Panc1 (cell line): Measurements from ENCODE around the gene MAD1L1. TPM values are rescaled to one million over a fixed set of nuclear protein-coding genes. Genes with fewer than 3 reads are reported as not detected.

Experiments used
- ATAC-seq: fragments of 200-7000 bp; cut with Tn5 transposase; 2 replicates; pipeline ENCODE4 v1.9.1; 2020; ENCODE audit warnings: mild to moderate bottlenecking, moderate library complexity
- BruUV-seq: library from RNA; stranded (reverse); fragments of 400-500 nt; replicated peaks from 2 replicates; lab custom pipeline; 2021; lab: Mats Ljungman, UMichigan
- CTCF ChIA-PET: fragments of 300-600 bp; sonication (Branson Sonifier 250); formaldehyde crosslinking; loops from one replicate; lab custom pipeline; 2022; ENCODE audit warnings: antibody characterized with exemption; lab: Charles Lee
- POLR2A ChIA-PET: fragments of 300-600 bp; sonication (Branson Sonifier 250); formaldehyde crosslinking; loops from one replicate; lab custom pipeline; 2022; ENCODE audit warnings: antibody characterized with exemption; lab: Charles Lee
- DNase-seq: peaks from one replicate; pipeline ENCODE4 v3.0.0-alpha.2; 2010; ENCODE audit warnings: low read depth, low spot score
- H3K27ac ChIP-seq: 2 replicates; pipeline ENCODE4 v1.5.1; 2011; ENCODE audit warnings: mild to moderate bottlenecking, low read length, inconsistent platforms
- H3K27me3 ChIP-seq: fragments of 200-500 bp; sonication (Bioruptor generic); 2 replicates; pipeline ENCODE4 v1.6.0; 2014; ENCODE audit warnings: low read length, inconsistent platforms; ENCODE audit not compliant: control insufficient read depth, insufficient read depth
- H3K36me3 ChIP-seq: fragments of 200-500 bp; sonication (Bioruptor generic); 2 replicates; pipeline ENCODE4 v1.5.1; 2014; ENCODE audit warnings: inconsistent platforms, mild to moderate bottlenecking, low read length, moderate library complexity; ENCODE audit not compliant: control insufficient read depth, insufficient read depth
- H3K4me1 ChIP-seq: 2 replicates; pipeline ENCODE4 v1.5.1; 2011; ENCODE audit warnings: inconsistent platforms, mild to moderate bottlenecking, low read length, moderate library complexity; ENCODE audit not compliant: control insufficient read depth, insufficient read depth
- H3K4me3 ChIP-seq, 2 experiments: 2 replicates each; pipeline ENCODE4 v1.5.1; 2011 to 2012; ENCODE audit warnings: low read depth in 2 of 2, low read length in 2 of 2, mild to moderate bottlenecking in 2 of 2, inconsistent platforms in 1 of 2, moderate library complexity in 1 of 2
- H3K9me3 ChIP-seq: fragments of 200-500 bp; sonication (Bioruptor generic); 2 replicates; pipeline ENCODE4 v1.5.1; 2014; ENCODE audit warnings: low read depth, mild to moderate bottlenecking, inconsistent platforms, low read length, moderate library complexity; ENCODE audit not compliant: control insufficient read depth, insufficient read depth
- POLR2AphosphoS5 ChIP-seq: IDR thresholded peaks from 2 replicates; pipeline ENCODE4 v1.6.1; 2012; ENCODE audit warnings: mild to moderate bottlenecking, low read depth, low read length, moderate library complexity
- SIN3A ChIP-seq: IDR thresholded peaks from 2 replicates; pipeline ENCODE4 v1.6.1; 2012; ENCODE audit warnings: low read depth, mild to moderate bottlenecking, low read length, moderate library complexity, borderline replicate concordance; ENCODE audit not compliant: insufficient read depth
- TCF7L2 ChIP-seq: IDR thresholded peaks from 2 replicates; pipeline ENCODE4 v1.6.1; 2011; ENCODE audit warnings: mild to moderate bottlenecking, low read depth, low read length, inconsistent platforms
- in situ Hi-C: cut with HindIII; loops from 2 replicates; pipeline ENCODE4 v1.10.0; 2016; ENCODE audit warnings: low sequenced_read_pairs, low pct_unique_long_range_greater_than_20kb
- intact Hi-C: fragments of 100-400 bp; cut with micrococcal nuclease; formaldehyde crosslinking; loops from one replicate; pipeline ENCODE4 v1.10.0; 2022; ENCODE audit not compliant: unreplicated experiment
- total RNA-seq: library from RNA; stranded (reverse); gene quantifications from one replicate; pipeline ENCODE4 v1.2.1, GENCODE V29; 2021; ENCODE audit not compliant: unreplicated experiment
- TF ChIP-seq, protein P1 (sequence below): fragments of 450-650 bp; IDR thresholded peaks from 2 replicates; pipeline ENCODE4 v1.5.1; 2017; ENCODE audit warnings: mild to moderate bottlenecking
- TF ChIP-seq, protein P2 (sequence below), 2 experiments: IDR thresholded peaks; 2 replicates each; pipeline ENCODE4 v1.6.1; 2011 to 2012; ENCODE audit warnings: low read depth in 2 of 2, control low read depth in 1 of 2, low read length in 1 of 2, mild to moderate bottlenecking in 1 of 2, moderate library complexity in 1 of 2; ENCODE audit not compliant: insufficient read depth in 1 of 2

The MAD1L1 gene
- total RNA-seq, 1 experiment from 2014 or later = 70.8 TPM

- CTCF ChIA-PET = no interaction called here
- ATAC-seq (no peak), DNase-seq (no peak)
- Histone ChIP-seq H3K27ac (no peak overlapping the region), H3K36me3 (no peaks in the 10 kb centered on the region), H3K27me3 (no peaks in the 10 kb centered on the region), H3K4me1 (no peaks in the 10 kb centered on the region), H3K9me3 (no peaks in the 10 kb centered on the region), H3K4me3 (no peak overlapping the region)
- TF ChIP-seq, protein P1, sequence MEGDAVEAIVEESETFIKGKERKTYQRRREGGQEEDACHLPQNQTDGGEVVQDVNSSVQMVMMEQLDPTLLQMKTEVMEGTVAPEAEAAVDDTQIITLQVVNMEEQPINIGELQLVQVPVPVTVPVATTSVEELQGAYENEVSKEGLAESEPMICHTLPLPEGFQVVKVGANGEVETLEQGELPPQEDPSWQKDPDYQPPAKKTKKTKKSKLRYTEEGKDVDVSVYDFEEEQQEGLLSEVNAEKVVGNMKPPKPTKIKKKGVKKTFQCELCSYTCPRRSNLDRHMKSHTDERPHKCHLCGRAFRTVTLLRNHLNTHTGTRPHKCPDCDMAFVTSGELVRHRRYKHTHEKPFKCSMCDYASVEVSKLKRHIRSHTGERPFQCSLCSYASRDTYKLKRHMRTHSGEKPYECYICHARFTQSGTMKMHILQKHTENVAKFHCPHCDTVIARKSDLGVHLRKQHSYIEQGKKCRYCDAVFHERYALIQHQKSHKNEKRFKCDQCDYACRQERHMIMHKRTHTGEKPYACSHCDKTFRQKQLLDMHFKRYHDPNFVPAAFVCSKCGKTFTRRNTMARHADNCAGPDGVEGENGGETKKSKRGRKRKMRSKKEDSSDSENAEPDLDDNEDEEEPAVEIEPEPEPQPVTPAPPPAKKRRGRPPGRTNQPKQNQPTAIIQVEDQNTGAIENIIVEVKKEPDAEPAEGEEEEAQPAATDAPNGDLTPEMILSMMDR = no peak
- TF ChIP-seq POLR2AphosphoS5 = no peak
- TF ChIP-seq, protein P2, sequence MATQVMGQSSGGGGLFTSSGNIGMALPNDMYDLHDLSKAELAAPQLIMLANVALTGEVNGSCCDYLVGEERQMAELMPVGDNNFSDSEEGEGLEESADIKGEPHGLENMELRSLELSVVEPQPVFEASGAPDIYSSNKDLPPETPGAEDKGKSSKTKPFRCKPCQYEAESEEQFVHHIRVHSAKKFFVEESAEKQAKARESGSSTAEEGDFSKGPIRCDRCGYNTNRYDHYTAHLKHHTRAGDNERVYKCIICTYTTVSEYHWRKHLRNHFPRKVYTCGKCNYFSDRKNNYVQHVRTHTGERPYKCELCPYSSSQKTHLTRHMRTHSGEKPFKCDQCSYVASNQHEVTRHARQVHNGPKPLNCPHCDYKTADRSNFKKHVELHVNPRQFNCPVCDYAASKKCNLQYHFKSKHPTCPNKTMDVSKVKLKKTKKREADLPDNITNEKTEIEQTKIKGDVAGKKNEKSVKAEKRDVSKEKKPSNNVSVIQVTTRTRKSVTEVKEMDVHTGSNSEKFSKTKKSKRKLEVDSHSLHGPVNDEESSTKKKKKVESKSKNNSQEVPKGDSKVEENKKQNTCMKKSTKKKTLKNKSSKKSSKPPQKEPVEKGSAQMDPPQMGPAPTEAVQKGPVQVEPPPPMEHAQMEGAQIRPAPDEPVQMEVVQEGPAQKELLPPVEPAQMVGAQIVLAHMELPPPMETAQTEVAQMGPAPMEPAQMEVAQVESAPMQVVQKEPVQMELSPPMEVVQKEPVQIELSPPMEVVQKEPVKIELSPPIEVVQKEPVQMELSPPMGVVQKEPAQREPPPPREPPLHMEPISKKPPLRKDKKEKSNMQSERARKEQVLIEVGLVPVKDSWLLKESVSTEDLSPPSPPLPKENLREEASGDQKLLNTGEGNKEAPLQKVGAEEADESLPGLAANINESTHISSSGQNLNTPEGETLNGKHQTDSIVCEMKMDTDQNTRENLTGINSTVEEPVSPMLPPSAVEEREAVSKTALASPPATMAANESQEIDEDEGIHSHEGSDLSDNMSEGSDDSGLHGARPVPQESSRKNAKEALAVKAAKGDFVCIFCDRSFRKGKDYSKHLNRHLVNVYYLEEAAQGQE (IDR thresholded peaks at IDR 0.05; ENCODE audit: insufficient read depth in 1 of 2, low read depth in 2 of 2, low read length in 1 of 2) = no peak
- no peak for TF ChIP-seq SIN3A
- no peak for TF ChIP-seq TCF7L2
- in situ Hi-C loops = no loop called here
- intact Hi-C loops = no loop called here
- POLR2A ChIA-PET = no interaction called here
- BruUV-seq = no TSS peak
Observed at GRCh38 chr7:2040201-2040892, 192.4 kb downstream of the MAD1L1 start.

GRCh38 chr7:2038931-2039728 lies 193.6 kb downstream of the MAD1L1 start:
- ATAC-seq (no peak), DNase-seq (no peak)
- Histone ChIP-seq H3K27me3 (no peaks in the 10 kb centered on the region), H3K27ac (no peak overlapping the region), H3K4me3 (no peak overlapping the region), H3K9me3 (no peaks in the 10 kb centered on the region), H3K36me3 (no peaks in the 10 kb centered on the region), H3K4me1 (no peaks in the 10 kb centered on the region)
- ChIA-PET POLR2A (no interaction called here), CTCF (no interaction called here)
- BruUV-seq = TSS peak; percentile 47
- in situ Hi-C loops (loop anchor here (5.0 kb wide), 1 partner anchor 33 kb away; no protein-coding TSS in a partner anchor), intact Hi-C loops (no loop called here)
- TF ChIP-seq TCF7L2 (no peak), SIN3A (no peak)
- TF ChIP-seq, protein P1 = no peak
- TF ChIP-seq, protein P2 (IDR thresholded peaks at IDR 0.05; ENCODE audit: insufficient read depth in 1 of 2, low read depth in 2 of 2, low read length in 1 of 2) = no peak
